PC-3 (cell line): ENCODE data around the gene LPCAT1. TPM values are rescaled to one million over a fixed set of nuclear protein-coding genes. Genes with fewer than 3 reads are reported as not detected.
A peak's percentile ranks its signal among the peaks of the same experiment; 100 is the strongest.

Experiments
- ATAC-seq: fragments of 200-7000 bp; cut with Tn5 transposase; 2 replicates; pipeline ENCODE4 v1.9.1; 2020; ENCODE audit warnings: mild to moderate bottlenecking, moderate library complexity
- BruUV-seq: library from RNA; stranded (reverse); fragments of 400-500 nt; replicated peaks from 2 replicates; lab custom pipeline; 2021; lab: Mats Ljungman, UMichigan
- CTCF ChIA-PET: fragments of 300-600 bp; sonication (Branson Sonifier 250); formaldehyde crosslinking; loops from one replicate; lab custom pipeline; 2022; ENCODE audit warnings: antibody characterized with exemption; lab: Charles Lee
- POLR2A ChIA-PET: fragments of 300-600 bp; sonication (Branson Sonifier 250); formaldehyde crosslinking; loops from one replicate; lab custom pipeline; 2022; ENCODE audit warnings: antibody characterized with exemption; ENCODE audit not compliant: unreplicated experiment; lab: Charles Lee
- DNase-seq: peaks from one replicate; pipeline ENCODE4 v3.0.0-alpha.2; 2015
- H2AFZ ChIP-seq: fragments of 300-600 bp; sonication (generic); 2 replicates; pipeline ENCODE4 v1.6.0; 2016; ENCODE audit warnings: antibody characterized with exemption, low read length
- H3F3A ChIP-seq: fragments of 300-600 bp; sonication (generic); one replicate; pipeline ENCODE4 v1.6.0; 2017; ENCODE audit warnings: antibody characterized with exemption, low read length, control low read depth, mild to moderate bottlenecking; ENCODE audit not compliant: unreplicated experiment
- H3K27ac ChIP-seq: fragments of 300-600 bp; sonication (generic); 2 replicates; pipeline ENCODE4 v1.5.1; 2016; ENCODE audit warnings: mild to moderate bottlenecking, low read length
- H3K27me3 ChIP-seq: fragments of 300-600 bp; sonication (generic); 2 replicates; pipeline ENCODE4 v1.6.1; 2016; ENCODE audit warnings: low read length, mixed read lengths
- H3K36me3 ChIP-seq: fragments of 300-600 bp; sonication (generic); 2 replicates; pipeline ENCODE4 v1.6.1; 2016; ENCODE audit warnings: low read depth, mixed run types, low read length, mixed read lengths
- H3K4me1 ChIP-seq: fragments of 300-600 bp; sonication (generic); 2 replicates; pipeline ENCODE4 v1.5.1; 2016; ENCODE audit warnings: low read length; ENCODE audit not compliant: insufficient read depth
- H3K4me2 ChIP-seq: fragments of 300-600 bp; sonication (generic); 2 replicates; pipeline ENCODE4 v1.6.0; 2016; ENCODE audit warnings: low read length
- H3K4me3 ChIP-seq: fragments of 300-600 bp; sonication (generic); 2 replicates; pipeline ENCODE4 v1.5.1; 2016; ENCODE audit warnings: mild to moderate bottlenecking, low read length, mixed read lengths
- H3K79me2 ChIP-seq: fragments of 300-600 bp; sonication (generic); 2 replicates; pipeline ENCODE4 v1.6.1; 2017; ENCODE audit warnings: low read length, mixed read lengths
- H3K9ac ChIP-seq: fragments of 300-600 bp; sonication (generic); 2 replicates; pipeline ENCODE4 v1.6.0; 2016; ENCODE audit warnings: mild to moderate bottlenecking, low read length
- H3K9me2 ChIP-seq: fragments of 300-600 bp; sonication (generic); replicated peaks from 2 replicates; pipeline ENCODE4 v1.6.1; 2016; ENCODE audit warnings: mixed run types, low read length, mixed read lengths
- H3K9me3 ChIP-seq: fragments of 300-600 bp; sonication (generic); 2 replicates; pipeline ENCODE4 v1.6.1; 2016; ENCODE audit warnings: low read length, mixed read lengths
- H4K20me1 ChIP-seq: fragments of 300-600 bp; sonication (generic); 2 replicates; pipeline ENCODE4 v1.6.1; 2016; ENCODE audit warnings: low read length, mixed read lengths
- EZH2 ChIP-seq: fragments of 300-600 bp; sonication (generic); IDR thresholded peaks from one replicate; pipeline ENCODE4 v1.6.1; 2017; ENCODE audit warnings: antibody characterized with exemption, mild to moderate bottlenecking, low read length; ENCODE audit not compliant: unreplicated experiment
- EZH2phosphoT487 ChIP-seq: fragments of 300-600 bp; sonication (generic); IDR thresholded peaks from 2 replicates; pipeline ENCODE4 v1.6.1; 2018; ENCODE audit warnings: mild to moderate bottlenecking, antibody characterized with exemption, low read length, borderline replicate concordance
- intact Hi-C: fragments of 100-400 bp; cut with micrococcal nuclease; formaldehyde crosslinking; loops from 2 replicates; pipeline ENCODE4 v1.9.0; 2023
- total RNA-seq: library from RNA; depleted of rRNA; stranded (reverse); fragments of >200 nt; gene quantifications from 2 replicates; pipeline ENCODE4 v1.2.3, GENCODE V29; 2014
- TF ChIP-seq, protein P1 (sequence below): fragments of 300-600 bp; sonication (generic); conservative IDR thresholded peaks from 2 replicates; pipeline ENCODE4 v1.5.1; 2017; ENCODE audit warnings: antibody characterized with exemption, low read depth, mild to moderate bottlenecking, low read length

Gene LPCAT1
- total RNA-seq, 1 experiment from 2014 or later = 121 TPM

DNA sequence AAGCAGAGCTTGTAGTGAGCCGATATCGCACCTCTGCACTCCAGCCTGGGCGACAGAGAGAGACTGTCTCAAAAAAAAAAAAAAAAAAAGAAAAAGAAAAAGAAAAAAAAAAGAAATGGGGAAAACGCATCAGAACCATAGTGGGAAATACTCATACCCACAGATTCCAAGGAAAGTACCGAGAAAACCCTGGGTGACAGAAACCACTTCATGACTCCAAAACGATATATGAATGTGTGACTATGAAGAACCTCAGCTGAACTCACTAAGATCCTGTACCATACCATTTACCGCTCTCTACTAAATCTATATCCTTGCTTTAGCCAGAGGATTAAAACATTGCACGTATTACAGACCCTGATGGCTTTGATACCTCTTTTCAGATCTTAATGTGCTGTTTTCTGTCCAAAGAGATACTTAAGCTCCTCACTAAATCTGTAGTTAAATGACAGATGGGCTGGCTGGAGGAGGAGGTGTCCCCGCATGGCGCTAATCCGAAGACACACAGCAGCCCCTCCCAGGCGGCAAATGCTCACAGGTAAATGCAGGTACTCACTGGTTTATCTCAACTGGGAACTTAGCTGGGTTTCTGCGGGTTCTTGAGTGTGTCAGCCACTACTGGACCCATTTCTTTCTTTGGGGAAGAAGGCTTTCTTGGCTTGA is 2.8 kb downstream of the LPCAT1 start:
- intact Hi-C loops = loop anchor here (5.0 kb wide), 1 partner anchor 36 kb away; no protein-coding TSS in a partner anchor
- no peaks in the 10 kb centered on the region for H3K27me3 ChIP-seq
- H3K4me2 ChIP-seq = peak overlapping the region; percentile 95
- H3K9ac ChIP-seq = peak overlapping the region; percentile 95
- H4K20me1 ChIP-seq = peaks cover 11% of the 10 kb centered on the region
- peaks cover 65% of the 10 kb centered on the region for H3K79me2 ChIP-seq
- ChIA-PET CTCF (interaction anchor here (0.6 kb wide), 1 partner anchor 9 kb away, joined by 3 read pairs; no protein-coding TSS in a partner anchor), POLR2A (no interaction called here)
- no peak for ATAC-seq
- H2AFZ ChIP-seq = no peak overlapping the region
- H3K36me3 ChIP-seq = peaks cover 37% of the 10 kb centered on the region
- DNase-seq = no peak
- no peak for TF ChIP-seq EZH2phosphoT487
- TF ChIP-seq, protein P1, sequence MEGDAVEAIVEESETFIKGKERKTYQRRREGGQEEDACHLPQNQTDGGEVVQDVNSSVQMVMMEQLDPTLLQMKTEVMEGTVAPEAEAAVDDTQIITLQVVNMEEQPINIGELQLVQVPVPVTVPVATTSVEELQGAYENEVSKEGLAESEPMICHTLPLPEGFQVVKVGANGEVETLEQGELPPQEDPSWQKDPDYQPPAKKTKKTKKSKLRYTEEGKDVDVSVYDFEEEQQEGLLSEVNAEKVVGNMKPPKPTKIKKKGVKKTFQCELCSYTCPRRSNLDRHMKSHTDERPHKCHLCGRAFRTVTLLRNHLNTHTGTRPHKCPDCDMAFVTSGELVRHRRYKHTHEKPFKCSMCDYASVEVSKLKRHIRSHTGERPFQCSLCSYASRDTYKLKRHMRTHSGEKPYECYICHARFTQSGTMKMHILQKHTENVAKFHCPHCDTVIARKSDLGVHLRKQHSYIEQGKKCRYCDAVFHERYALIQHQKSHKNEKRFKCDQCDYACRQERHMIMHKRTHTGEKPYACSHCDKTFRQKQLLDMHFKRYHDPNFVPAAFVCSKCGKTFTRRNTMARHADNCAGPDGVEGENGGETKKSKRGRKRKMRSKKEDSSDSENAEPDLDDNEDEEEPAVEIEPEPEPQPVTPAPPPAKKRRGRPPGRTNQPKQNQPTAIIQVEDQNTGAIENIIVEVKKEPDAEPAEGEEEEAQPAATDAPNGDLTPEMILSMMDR = no peak
- TF ChIP-seq EZH2 = no peak
- peaks cover 13% of the 10 kb centered on the region for H3F3A ChIP-seq
- no peaks in the 10 kb centered on the region for H3K9me3 ChIP-seq
- H3K9me2 ChIP-seq = no peaks in the 10 kb centered on the region
- peak overlapping the region; percentile 90 for H3K4me3 ChIP-seq
- no TSS peak for BruUV-seq
- peak overlapping the region; percentile 86; the same call in 1 of the 2 replicates for H3K27ac ChIP-seq
- H3K4me1 ChIP-seq = peaks cover 53% of the 10 kb centered on the region

DNA sequence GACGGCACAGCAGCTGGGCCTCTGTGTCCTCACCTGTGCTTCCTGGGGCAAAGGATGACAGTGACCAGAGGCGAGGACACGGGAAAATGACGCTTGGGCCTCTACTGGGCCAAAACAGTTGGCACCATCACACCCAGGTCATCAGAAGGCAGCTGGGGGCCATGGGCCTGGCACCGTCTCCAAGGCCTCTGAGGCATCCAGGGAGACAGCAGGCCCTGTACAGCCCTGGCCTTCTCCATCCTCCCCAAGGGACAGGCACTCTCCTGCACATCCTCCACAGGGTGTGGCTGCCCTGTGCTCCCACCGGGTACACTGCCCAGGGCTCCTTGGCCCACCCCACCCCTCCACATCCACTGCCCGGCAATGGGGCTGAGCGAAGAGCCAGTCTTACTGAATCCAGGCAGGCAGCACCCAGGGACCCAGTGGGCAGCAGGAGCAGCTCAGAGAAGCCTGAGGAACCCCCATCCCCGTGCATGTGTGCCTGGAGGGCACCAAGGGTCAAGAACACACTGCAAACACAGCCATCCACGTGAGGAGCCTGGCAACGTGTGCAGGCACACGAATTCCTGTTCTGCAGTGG is 4.0 kb downstream of the LPCAT1 start:
- POLR2A ChIA-PET = no interaction called here
- Histone ChIP-seq H3K4me1 (peaks cover 65% of the 10 kb centered on the region), H3F3A (peaks cover 13% of the 10 kb centered on the region), H3K36me3 (peaks cover 41% of the 10 kb centered on the region), H2AFZ (no peak overlapping the region), H3K4me3 (no peak overlapping the region), H4K20me1 (peaks cover 11% of the 10 kb centered on the region), H3K9me3 (no peaks in the 10 kb centered on the region), H3K4me2 (no peak overlapping the region), H3K9me2 (no peaks in the 10 kb centered on the region), H3K27me3 (no peaks in the 10 kb centered on the region), H3K9ac (no peak overlapping the region), H3K79me2 (peaks cover 77% of the 10 kb centered on the region), H3K27ac (no peak overlapping the region)
- no peak for TF ChIP-seq EZH2
- no peak for TF ChIP-seq EZH2phosphoT487
- TF ChIP-seq, protein P1 = no peak
- intact Hi-C loops = loop anchor here (5.0 kb wide), 1 partner anchor 38 kb away; no protein-coding TSS in a partner anchor
- no TSS peak for BruUV-seq
- no peak for ATAC-seq
- CTCF ChIA-PET = no interaction called here
- DNase-seq = no peak
